Coronary artery (tissue), 2 donors: ENCODE data around the gene ZNF888.
"Not testable (repeated sequence)": the region's sequence is repeated elsewhere in the genome, so short reads cannot be mapped to it uniquely, and the experiment has no call there.

Source experiments
- DNase-seq: peaks from one replicate; pipeline ENCODE4 v3.0.0-alpha.2; 2017; ENCODE audit warnings: low spot score
- H3K27ac ChIP-seq, 2 donors: fragments of 200-600 bp; sonication (generic); one replicate each; pipeline ENCODE4 v1.5.1; 2016 to 2019
- H3K4me3 ChIP-seq: fragments of 200-600 bp; sonication (generic); 2 replicates; pipeline ENCODE4 v1.5.1; 2016; ENCODE audit warnings: mild to moderate bottlenecking, moderate library complexity
- CTCF ChIP-seq: fragments of 200-600 bp; sonication (generic); IDR thresholded peaks from one replicate; pipeline ENCODE4 v1.5.1; 2019; ENCODE audit warnings: antibody characterized with exemption

Gene ZNF888

GRCh38 chr19:52936954-52937325 is 13.7 kb upstream of the ZNF888 start:
- no peak for TF ChIP-seq CTCF
- Histone ChIP-seq H3K27ac (no peak overlapping the region), H3K4me3 (no peak overlapping the region)
- DNase-seq: no peak

- DNase-seq: no peak
- H3K4me3 ChIP-seq: no peak overlapping the region
- H3K27ac ChIP-seq: no peak overlapping the region
- no peak for TF ChIP-seq CTCF
Measured at GRCh38 chr19:52936151-52936953, 13.1 kb upstream of the ZNF888 start.

GRCh38 chr19:52935434-52935833 is 12.2 kb upstream of the ZNF888 start:
- H3K4me3 ChIP-seq: no peak overlapping the region
- no peak for TF ChIP-seq CTCF
- no peak overlapping the region for H3K27ac ChIP-seq
- no peak for DNase-seq

GRCh38 chr19:52924641-52925040 is 1.4 kb upstream of the ZNF888 start:
- not testable (repeated sequence) for H3K4me3 ChIP-seq, H3K27ac ChIP-seq, DNase-seq

- TF ChIP-seq CTCF: no peak
- Histone ChIP-seq H3K27ac (peak overlapping the region; percentile 44 to 85), H3K4me3 (peak overlapping the region; percentile 75)
- DNase-seq: no peak
Measured at GRCh38 chr19:52923778-52924593, 758 bp upstream of the ZNF888 start.

GRCh38 chr19:52917531-52917930 is 5.7 kb downstream of the ZNF888 start:
- TF ChIP-seq CTCF: no peak
- no peak for DNase-seq
- no peak overlapping the region for H3K4me3 ChIP-seq
- no peak overlapping the region for H3K27ac ChIP-seq

- no peak for TF ChIP-seq CTCF
- no peak for DNase-seq
- Histone ChIP-seq H3K4me3 (no peak overlapping the region), H3K27ac (no peak overlapping the region)
Measured at GRCh38 chr19:52910648-52911047, 12.6 kb downstream of the ZNF888 start.

- H3K4me3 ChIP-seq, H3K27ac ChIP-seq, DNase-seq: not testable (repeated sequence)
Measured at GRCh38 chr19:52904052-52904780, 19.0 kb downstream of the ZNF888 start.
